Fibroblast of the aortic adventitia (primary cell): Measurements from ENCODE around the gene SPI1. TPM values are rescaled to one million over a fixed set of nuclear protein-coding genes. Genes with fewer than 3 reads are reported as not detected.

ENCODE experiments used
- DNase-seq: peaks from one replicate; pipeline ENCODE4 v3.0.0-alpha.2; 2010; ENCODE audit warnings: low read depth
- H3K4me3 ChIP-seq: 2 replicates; pipeline ENCODE4 v1.5.1; 2011; ENCODE audit warnings: low read depth, mild to moderate bottlenecking, control low read depth, low read length, moderate library complexity
- total RNA-seq: library from RNA; depleted of rRNA; stranded (reverse); fragments of >200 nt; gene quantifications from 2 replicates; pipeline ENCODE4 v1.2.3, GENCODE V29; 2012; ENCODE audit warnings: low replicate concordance
- TF ChIP-seq, protein P1 (sequence below): IDR thresholded peaks from 2 replicates; pipeline ENCODE4 v1.5.1; 2011; ENCODE audit warnings: mild to moderate bottlenecking, low read length, control low read depth, inconsistent platforms; ENCODE audit not compliant: insufficient read depth

The SPI1 gene
- total RNA-seq, 1 donor: not detected

DNA sequence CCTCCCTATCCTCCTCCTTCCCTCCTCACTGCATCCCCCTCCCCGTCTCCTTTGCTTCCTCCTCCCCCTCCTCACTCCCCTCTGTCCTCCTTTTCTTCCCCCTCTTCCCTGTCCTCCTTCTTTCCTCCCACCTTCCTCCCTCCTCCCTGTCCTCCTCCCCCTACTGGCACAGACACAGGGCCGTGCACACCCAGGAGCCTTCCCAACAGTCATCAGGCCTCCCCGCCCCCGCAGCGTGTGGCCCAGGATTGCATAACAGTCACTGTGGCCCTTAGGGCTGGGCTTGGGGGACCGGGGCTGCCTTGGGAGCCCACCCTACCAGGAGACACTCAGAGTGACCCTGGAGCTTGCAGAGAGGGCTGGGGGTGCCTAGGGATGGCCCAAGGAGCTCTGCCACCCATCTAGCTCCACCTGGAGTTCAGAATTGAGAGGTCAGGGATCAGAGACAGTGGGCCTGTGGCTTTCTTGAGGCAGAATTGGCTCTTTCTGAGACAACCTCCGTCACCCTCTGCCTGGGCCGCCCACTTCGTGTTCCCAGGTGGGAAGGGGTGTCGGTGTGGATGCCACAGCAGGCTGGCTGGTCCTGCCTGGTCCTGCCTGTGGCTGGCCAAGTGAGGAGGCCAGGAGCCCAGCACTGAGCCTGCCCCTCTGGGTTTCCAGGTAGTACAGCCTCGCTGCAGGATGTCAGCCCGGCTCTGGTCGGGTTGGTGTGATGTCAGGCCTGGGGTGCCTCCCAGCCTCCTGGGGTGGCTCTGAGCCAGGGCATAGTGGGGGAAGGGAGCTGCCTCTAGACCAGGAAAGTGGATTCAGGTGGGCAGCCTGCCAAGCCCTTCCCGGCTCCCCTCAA, 1.6 kb downstream of the SPI1 start:
- DNase-seq: no peak
- TF ChIP-seq, protein P1, sequence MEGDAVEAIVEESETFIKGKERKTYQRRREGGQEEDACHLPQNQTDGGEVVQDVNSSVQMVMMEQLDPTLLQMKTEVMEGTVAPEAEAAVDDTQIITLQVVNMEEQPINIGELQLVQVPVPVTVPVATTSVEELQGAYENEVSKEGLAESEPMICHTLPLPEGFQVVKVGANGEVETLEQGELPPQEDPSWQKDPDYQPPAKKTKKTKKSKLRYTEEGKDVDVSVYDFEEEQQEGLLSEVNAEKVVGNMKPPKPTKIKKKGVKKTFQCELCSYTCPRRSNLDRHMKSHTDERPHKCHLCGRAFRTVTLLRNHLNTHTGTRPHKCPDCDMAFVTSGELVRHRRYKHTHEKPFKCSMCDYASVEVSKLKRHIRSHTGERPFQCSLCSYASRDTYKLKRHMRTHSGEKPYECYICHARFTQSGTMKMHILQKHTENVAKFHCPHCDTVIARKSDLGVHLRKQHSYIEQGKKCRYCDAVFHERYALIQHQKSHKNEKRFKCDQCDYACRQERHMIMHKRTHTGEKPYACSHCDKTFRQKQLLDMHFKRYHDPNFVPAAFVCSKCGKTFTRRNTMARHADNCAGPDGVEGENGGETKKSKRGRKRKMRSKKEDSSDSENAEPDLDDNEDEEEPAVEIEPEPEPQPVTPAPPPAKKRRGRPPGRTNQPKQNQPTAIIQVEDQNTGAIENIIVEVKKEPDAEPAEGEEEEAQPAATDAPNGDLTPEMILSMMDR: no peak
- no peak overlapping the region for H3K4me3 ChIP-seq

DNA sequence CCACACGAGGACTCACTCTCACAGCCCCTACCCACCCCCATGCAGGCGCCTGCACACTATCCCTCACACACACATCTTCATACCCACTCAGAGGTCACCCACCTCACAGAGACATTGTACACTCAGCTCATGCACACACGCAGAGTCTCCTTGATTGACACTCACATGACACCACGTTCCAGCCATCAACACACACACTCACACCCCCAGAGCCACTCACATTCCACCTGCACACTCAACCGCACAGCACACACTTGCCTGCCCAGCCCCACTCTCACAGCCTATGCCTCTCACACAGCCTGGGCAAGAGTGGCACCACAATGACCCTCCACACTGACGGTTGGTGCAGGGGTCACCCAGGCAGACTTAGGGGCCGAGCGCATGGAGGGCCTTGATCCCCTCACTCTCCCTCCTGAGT, 2.2 kb downstream of the SPI1 start:
- TF ChIP-seq, protein P1: no peak
- no peak for DNase-seq
- H3K4me3 ChIP-seq: no peak overlapping the region

DNA sequence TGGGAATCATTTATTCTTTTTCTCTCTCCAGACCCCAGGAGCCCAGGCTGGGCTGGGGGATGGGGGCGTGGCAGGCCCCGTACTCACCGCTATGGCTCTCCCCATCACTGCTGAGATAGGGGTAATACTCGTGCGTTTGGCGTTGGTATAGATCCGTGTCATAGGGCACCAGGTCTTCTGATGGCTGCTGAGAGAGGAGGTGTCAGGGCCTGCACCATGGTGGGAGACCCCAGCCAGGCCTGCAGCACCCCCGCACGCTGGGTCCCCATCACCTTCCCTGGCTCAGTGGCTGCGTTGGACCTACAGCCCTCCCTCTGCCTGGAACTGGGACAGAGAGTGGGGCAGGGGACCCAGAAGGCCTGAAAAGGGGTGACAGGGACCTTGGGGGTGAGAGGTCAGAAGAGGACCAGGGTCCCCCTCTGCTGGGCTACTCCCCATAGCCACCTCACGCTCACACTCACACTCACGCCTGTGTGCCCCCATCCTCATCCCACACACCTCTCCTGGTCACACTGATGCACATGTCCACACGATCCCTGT, 2.7 kb downstream of the SPI1 start:
- no peak for DNase-seq
- no peak overlapping the region for H3K4me3 ChIP-seq
- TF ChIP-seq, protein P1: no peak

DNA sequence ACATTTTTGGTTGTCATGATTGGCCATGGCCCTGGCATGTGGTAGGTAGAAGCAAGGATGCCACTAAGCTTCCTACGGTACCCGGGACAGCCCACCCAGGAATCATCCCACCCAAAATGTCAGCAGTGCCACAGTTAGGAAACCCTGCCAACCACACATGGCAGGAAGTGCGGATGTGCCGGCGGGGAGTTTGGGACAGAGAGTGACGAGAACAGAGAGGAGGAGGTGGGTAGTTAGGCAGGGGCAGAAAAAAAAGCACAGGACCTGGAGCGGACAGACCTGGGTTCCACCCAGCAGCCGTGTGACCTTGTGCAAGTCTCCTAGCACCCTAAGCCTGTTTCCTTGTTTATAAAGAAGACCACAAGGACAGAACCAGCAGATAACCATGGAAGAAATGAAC, 3.3 kb downstream of the SPI1 start:
- TF ChIP-seq, protein P1: no peak
- H3K4me3 ChIP-seq: no peak overlapping the region
- no peak for DNase-seq

DNA sequence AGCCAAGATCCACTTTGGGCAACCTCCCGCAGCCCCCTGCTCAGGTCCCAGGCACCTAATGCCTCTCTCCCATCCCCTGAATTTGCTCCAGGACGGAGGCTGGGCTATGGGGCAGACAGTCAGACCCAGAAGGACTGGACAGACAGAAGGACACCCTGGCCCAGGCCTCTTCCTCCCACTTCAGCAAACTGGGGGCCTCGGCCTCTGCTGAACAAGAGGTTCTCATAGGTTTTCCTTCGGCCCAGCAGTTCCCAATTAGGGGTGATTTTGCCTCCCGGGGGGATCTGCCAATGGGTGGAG, 3.7 kb downstream of the SPI1 start:
- TF ChIP-seq, protein P1: no peak
- no peak overlapping the region for H3K4me3 ChIP-seq
- no peak for DNase-seq

DNA sequence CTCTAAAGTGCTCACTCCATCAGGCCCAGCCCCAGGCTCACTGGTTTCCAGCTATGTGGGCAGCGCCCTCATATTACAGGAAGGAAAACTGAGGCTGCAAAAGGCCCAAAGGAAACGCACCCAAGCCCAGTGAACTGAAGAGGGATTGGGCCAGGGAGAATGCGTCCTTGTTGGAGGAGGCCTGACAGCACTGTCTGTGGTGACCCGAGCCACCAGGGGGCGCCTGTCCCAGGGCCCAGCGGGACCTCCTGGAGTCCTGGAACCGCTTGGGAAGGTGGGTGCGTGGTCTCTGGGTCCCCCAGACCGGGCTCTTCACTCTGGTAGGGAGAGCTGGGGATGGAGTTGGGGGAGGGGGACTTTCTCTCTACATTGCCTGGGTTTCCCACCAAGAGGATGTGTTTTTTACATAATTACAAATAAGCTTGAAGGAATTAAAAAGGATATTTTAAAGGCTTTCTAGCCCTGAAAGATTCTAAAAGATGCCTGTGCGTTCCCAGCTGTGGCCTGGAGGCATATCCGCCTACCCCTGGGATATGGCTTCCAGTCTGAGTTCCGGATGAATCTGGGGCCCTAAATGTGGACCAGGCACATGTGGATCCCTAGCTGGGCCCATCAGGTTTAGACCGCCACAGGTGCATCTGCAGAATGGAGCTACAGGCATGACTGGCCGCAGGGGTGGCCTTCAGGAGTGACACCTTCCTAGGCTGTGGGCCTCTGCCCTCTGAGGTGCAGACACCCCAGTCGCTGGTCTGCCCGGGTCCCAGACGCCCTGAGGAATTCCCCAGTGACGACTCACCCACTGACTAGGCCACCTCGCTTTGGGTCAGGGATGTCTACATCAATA, 4.2 kb downstream of the SPI1 start:
- TF ChIP-seq, protein P1: peak; percentile 96
- DNase-seq: peak; percentile 74
- no peak overlapping the region for H3K4me3 ChIP-seq
